AG04450 (cell line): ENCODE measurements around the gene FGGY. TPM values are rescaled to one million over a fixed set of nuclear protein-coding genes. Genes with fewer than 3 reads are reported as not detected.

Source experiments
- CTCF ChIA-PET: fragments of 300-600, 350-600 bp; formaldehyde crosslinking; extraction: SDS; loops from one replicate; lab custom pipeline; 2022; ENCODE audit warnings: antibody characterized with exemption, inconsistent platforms; lab: Charles Lee
- POLR2A ChIA-PET: fragments of 350-600 bp; formaldehyde crosslinking; extraction: SDS; loops from one replicate; lab custom pipeline; 2021; ENCODE audit warnings: antibody characterized with exemption, inconsistent platforms; lab: Yijun Ruan, JAX
- DNase-seq: peaks from one replicate; pipeline ENCODE4 v3.0.0-alpha.2; 2011; ENCODE audit warnings: low read depth, low spot score
- H3K27ac ChIP-seq: one replicate; pipeline ENCODE4 v1.5.1; 2012; ENCODE audit warnings: low read depth, low read length, control low read depth
- H3K27me3 ChIP-seq: one replicate; pipeline ENCODE4 v1.6.0; 2012; ENCODE audit warnings: low read length; ENCODE audit not compliant: control insufficient read depth, insufficient read depth
- H3K4me3 ChIP-seq: 2 replicates; pipeline ENCODE4 v1.5.1; 2011; ENCODE audit warnings: mild to moderate bottlenecking, low read depth, low read length, control low read depth
- H3K9me3 ChIP-seq: 2 replicates; pipeline ENCODE4 v1.5.1; 2012; ENCODE audit warnings: low read length; ENCODE audit not compliant: control insufficient read depth, insufficient read depth
- polyA plus RNA-seq: library from polyadenylated mRNA; depleted of rRNA; stranded (reverse); fragments of >200 nt; gene quantifications from 2 replicates; pipeline ENCODE4 v1.2.3, GENCODE V29; 2011
- TF ChIP-seq, protein P1 (sequence below): IDR thresholded peaks from 2 replicates; pipeline ENCODE4 v1.5.1; 2011; ENCODE audit warnings: low read depth, low read length, control low read depth, inconsistent platforms

Gene FGGY
- polyA plus RNA-seq, 1 experiment, result 11.8 TPM

DNA sequence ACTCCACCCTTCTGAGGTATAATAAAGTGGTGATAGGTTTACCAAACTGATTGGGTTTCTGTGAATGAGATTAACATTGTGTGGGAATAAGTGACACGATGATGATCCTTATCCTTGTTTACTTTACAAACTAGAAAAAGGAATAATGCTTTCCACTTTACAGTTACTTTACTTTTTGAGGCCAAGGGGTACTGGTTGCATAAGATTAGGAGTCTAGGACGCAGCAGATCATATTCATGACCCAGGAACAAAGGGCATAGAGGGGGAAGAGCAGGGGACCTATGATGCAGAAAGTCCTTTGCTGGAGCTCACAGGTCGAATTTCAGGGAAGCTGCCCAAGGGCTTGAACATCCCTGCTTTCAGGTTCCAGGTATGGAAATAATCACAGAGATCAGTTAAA is 20.4 kb downstream of the FGGY start:
- Histone ChIP-seq H3K27me3 (no peaks in the 10 kb centered on the region), H3K9me3 (no peaks in the 10 kb centered on the region), H3K27ac (no peak overlapping the region), H3K4me3 (no peak overlapping the region)
- ChIA-PET POLR2A (interaction anchor here (1.2 kb wide), 1 partner anchor 50 kb away, joined by 3 read pairs; no protein-coding TSS in a partner anchor), CTCF (interaction anchor here (1.0 to 1.9 kb wide), 3 partner anchors 14 to 442 kb away, joined by 4 to 8 read pairs (median 5); no protein-coding TSS in a partner anchor)
- TF ChIP-seq, protein P1, sequence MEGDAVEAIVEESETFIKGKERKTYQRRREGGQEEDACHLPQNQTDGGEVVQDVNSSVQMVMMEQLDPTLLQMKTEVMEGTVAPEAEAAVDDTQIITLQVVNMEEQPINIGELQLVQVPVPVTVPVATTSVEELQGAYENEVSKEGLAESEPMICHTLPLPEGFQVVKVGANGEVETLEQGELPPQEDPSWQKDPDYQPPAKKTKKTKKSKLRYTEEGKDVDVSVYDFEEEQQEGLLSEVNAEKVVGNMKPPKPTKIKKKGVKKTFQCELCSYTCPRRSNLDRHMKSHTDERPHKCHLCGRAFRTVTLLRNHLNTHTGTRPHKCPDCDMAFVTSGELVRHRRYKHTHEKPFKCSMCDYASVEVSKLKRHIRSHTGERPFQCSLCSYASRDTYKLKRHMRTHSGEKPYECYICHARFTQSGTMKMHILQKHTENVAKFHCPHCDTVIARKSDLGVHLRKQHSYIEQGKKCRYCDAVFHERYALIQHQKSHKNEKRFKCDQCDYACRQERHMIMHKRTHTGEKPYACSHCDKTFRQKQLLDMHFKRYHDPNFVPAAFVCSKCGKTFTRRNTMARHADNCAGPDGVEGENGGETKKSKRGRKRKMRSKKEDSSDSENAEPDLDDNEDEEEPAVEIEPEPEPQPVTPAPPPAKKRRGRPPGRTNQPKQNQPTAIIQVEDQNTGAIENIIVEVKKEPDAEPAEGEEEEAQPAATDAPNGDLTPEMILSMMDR, result no peak
- DNase-seq, result no peak

DNA sequence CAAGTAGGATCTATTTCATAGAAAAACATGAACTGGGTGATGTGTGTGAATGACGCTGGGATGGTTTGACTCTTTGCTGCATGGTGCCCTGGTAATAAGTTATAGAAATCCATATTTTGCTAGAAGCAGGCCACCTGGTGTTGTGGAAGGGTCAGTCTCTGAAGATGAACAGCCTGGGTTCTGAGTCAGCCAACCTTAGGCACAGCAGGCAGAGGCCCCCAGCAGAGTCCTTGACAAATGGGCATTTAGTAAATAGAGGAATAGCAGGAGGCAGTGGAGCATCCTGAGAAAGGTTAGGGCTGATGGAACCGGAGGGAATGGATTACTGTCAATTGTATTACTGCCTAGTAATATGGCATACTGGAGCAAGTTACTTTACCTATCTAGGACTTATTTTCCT is 20.9 kb downstream of the FGGY start:
- ChIA-PET POLR2A (no interaction called here), CTCF (interaction anchor here (1.9 kb wide), 1 partner anchor 14 kb away, joined by 5 read pairs; no protein-coding TSS in a partner anchor)
- no peaks in the 10 kb centered on the region for H3K27me3 ChIP-seq
- H3K4me3 ChIP-seq, result no peak overlapping the region
- TF ChIP-seq, protein P1, result no peak
- DNase-seq, result no peak
- no peaks in the 10 kb centered on the region for H3K9me3 ChIP-seq
- H3K27ac ChIP-seq, result no peak overlapping the region

DNA sequence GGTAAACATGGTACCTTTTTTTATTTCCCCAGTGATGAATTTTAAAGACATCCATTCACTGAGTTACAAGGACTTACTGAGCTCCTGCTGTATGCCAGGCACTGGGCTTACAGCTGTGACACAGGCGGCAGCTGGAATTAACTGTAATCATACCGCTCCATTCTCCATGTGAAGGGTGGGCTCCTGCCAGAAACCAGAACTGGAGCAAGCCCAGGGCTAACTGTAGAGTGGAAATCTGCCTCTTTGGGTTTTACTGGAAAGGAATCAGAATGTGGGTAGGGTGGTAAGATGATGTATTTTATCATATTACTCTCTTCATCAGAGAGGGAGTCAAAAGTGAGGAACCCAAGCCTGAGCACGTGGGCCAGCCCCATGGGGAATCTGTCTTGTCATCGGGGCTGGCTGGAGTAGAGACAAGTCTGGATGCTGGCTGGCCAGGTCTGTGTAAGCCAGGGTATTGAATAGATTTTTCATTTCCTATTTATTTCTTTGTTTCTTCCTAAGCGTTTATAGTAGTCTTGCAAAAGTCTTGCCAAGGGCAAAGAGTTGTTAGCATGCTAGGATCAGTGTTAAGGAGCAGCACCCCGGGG is 21.5 kb downstream of the FGGY start:
- no peak overlapping the region for H3K27ac ChIP-seq
- TF ChIP-seq, protein P1, result no peak
- no peaks in the 10 kb centered on the region for H3K9me3 ChIP-seq
- POLR2A ChIA-PET, result no interaction called here
- no peak for DNase-seq
- no peaks in the 10 kb centered on the region for H3K27me3 ChIP-seq
- H3K4me3 ChIP-seq, result no peak overlapping the region
- CTCF ChIA-PET, result no interaction called here

DNA sequence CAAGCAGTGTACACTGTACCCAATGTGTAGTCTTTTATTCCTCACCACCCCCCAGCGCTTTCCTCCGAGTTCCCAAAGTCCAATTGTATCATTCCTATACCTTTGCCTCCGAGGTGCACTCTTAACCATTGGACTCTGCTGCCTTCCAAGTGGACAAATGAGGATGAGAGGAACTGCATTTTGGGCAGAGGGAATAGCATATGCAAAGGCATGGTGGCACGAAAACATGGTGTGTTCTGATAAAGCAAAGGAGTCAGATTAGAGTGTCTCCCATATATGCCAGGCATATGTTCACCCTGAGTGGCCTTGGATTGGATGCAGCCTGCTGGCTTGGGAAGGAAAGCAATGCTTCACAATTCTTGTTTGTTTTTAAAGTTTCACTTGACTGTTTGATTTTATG is 25.5 kb downstream of the FGGY start:
- TF ChIP-seq, protein P1, result no peak
- POLR2A ChIA-PET, result no interaction called here
- no peak overlapping the region for H3K27ac ChIP-seq
- H3K27me3 ChIP-seq, result no peaks in the 10 kb centered on the region
- DNase-seq, result no peak
- H3K4me3 ChIP-seq, result no peak overlapping the region
- no peaks in the 10 kb centered on the region for H3K9me3 ChIP-seq
- CTCF ChIA-PET, result interaction anchor here (1.5 kb wide), 1 partner anchor 377 kb away, joined by 3 read pairs; no protein-coding TSS in a partner anchor

DNA sequence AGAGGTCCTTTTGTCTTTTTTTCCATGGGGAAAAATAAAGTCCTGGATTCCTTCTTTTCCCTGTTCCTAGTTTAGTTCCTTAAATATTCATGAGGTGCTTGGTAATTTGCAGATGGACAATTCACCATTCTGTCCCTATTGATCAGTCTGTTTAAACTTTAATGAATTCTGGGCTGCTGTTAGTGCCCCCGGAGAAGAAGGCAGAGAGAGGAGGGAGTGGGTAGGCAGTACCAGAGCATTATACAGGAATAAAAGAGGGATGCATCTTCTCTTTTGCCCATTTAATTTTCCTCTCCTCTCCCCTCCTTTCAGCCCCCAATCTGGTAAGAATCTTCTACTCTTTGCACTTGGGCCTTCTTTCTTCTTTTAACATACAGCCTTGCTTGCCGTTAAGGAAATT is 25.9 kb downstream of the FGGY start:
- H3K27ac ChIP-seq, result no peak overlapping the region
- no peak overlapping the region for H3K4me3 ChIP-seq
- POLR2A ChIA-PET, result no interaction called here
- no peak for DNase-seq
- CTCF ChIA-PET, result interaction anchor here (1.5 kb wide), 1 partner anchor 376 kb away, joined by 3 read pairs; no protein-coding TSS in a partner anchor
- no peaks in the 10 kb centered on the region for H3K9me3 ChIP-seq
- H3K27me3 ChIP-seq, result no peaks in the 10 kb centered on the region
- TF ChIP-seq, protein P1, result no peak
